Spinal cord (tissue), 10 donors: ENCODE data around the gene PPP6R3. TPM values are rescaled to one million over a fixed set of nuclear protein-coding genes. Genes with fewer than 3 reads are reported as not detected.

ENCODE experiments used
- DNase-seq, 6 donors: peaks; one replicate each; pipeline versions ENCODE4 v3.0.0 to v3.0.0-alpha.2; 2013 to 2015; ENCODE audit warnings: low spot score in 6 of 6, low read depth in 4 of 6
- H3K27ac ChIP-seq: one replicate; pipeline ENCODE4 v1.5.1; 2013; ENCODE audit warnings: low read depth, low read length, control low read depth
- H3K27me3 ChIP-seq: one replicate; pipeline ENCODE4 v1.6.1; 2013; ENCODE audit warnings: low read length; ENCODE audit not compliant: control insufficient read depth, insufficient read depth
- H3K36me3 ChIP-seq: one replicate; pipeline ENCODE4 v1.6.1; 2013; ENCODE audit warnings: low read length; ENCODE audit not compliant: control insufficient read depth, insufficient read depth
- H3K4me1 ChIP-seq: one replicate; pipeline ENCODE4 v1.6.1; 2013; ENCODE audit warnings: low read length; ENCODE audit not compliant: control insufficient read depth, insufficient read depth
- H3K4me3 ChIP-seq: one replicate; pipeline ENCODE4 v1.5.1; 2013; ENCODE audit warnings: low read depth, low read length, control low read depth
- H3K9me3 ChIP-seq: one replicate; pipeline ENCODE4 v1.6.1; 2013; ENCODE audit warnings: low read length; ENCODE audit not compliant: control insufficient read depth, insufficient read depth
- WGBS: methylation state at CpG from one replicate; pipeline ENCODE4 v1.1.5; 2013; ENCODE audit warnings: missing lambda C conversion rate; ENCODE audit not compliant: insufficient coverage; 5-methylcytosine and 5-hydroxymethylcytosine counted together
- polyA plus RNA-seq, 2 donors: library from polyadenylated mRNA; unstranded; fragments of 120-200 nt; gene quantifications; one replicate each; pipeline ENCODE4 v1.2.1, GENCODE V29; 2013; ENCODE audit not compliant: insufficient read length in 2 of 2
- total RNA-seq, 2 donors: library from RNA; depleted of rRNA in 1 of 2; stranded (reverse); fragments of 120-200 nt in 1 of 2; fragments of >200 nt in 1 of 2; gene quantifications; one replicate each; pipeline versions ENCODE4 v1.2.3 to v1.2.4, GENCODE V29; 2013 to 2014
- donor health status: healthy.

Gene PPP6R3
- total and polyA plus RNA-seq, 4 donors = 62.4 to 154 (median 94.0) TPM

DNA sequence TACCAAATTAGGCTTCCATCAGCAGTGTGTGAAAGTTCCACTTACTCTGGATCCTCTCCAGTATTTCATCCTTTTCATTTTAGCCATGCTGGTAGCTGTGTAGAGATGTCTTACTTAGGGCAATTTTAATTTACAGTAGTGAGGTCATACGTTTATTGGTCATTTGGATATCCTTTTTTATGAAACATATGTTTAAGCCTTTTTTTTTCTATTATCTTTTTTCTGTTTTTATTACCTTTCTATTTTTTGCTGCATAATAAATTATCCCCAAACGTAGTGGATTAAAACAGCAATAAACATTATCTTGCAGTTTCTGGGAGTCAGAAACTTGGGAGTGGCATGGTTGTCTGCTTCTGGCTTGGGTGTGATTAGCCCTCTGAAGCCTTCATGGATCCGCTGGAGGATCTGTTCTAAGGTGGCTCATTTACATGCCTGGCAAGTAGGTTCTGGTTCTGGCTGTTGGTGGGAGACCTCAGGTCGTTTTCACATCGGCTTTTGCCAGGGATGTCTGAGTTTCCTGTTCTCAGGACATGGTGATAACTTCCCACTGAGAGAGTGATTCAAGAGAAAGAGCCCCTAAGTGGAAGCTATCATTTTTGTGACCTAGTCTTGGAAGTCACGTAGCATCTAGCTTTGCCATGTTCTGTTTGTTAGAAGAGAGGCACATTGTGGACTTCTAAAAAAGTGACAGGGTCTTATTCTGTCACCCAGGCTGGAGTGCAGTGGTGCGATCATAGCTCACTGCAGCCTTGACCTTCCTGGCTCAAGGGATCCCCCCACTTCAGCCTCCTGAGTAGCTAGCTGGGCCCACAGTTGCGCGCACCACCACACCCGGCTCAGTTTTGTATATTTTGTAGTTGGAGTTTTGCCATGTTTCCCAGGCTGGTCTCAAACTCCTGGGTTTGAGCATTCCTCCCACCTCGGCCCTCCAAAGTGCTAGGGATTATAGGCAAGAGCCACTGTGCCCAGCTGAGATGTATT is 38.6 kb downstream of the PPP6R3 start:
- no peak for DNase-seq
- no peak overlapping the region for H3K27ac ChIP-seq

GRCh38 chr11:68500206-68500605 is 39.7 kb downstream of the PPP6R3 start:
- DNase-seq = no peak
- Histone ChIP-seq H3K4me1 (peaks cover 14% of the 10 kb centered on the region), H3K9me3 (no peaks in the 10 kb centered on the region), H3K36me3 (no peaks in the 10 kb centered on the region), H3K27me3 (no peaks in the 10 kb centered on the region), H3K4me3 (no peak overlapping the region), H3K27ac (no peak overlapping the region)
- WGBS = no CpG with 5 or more reads among the region's 2 CpGs

More for the DNA sequence above, 38.6 kb downstream of the PPP6R3 start:
- Histone ChIP-seq H3K4me1 (peaks cover 14% of the 10 kb centered on the region), H3K4me3 (no peak overlapping the region), H3K9me3 (no peaks in the 10 kb centered on the region), H3K36me3 (no peaks in the 10 kb centered on the region), H3K27me3 (no peaks in the 10 kb centered on the region)
- WGBS = 63% methylated on average over 6 of the region's 11 CpGs

GRCh38 chr11:68501813-68502212 is 41.3 kb downstream of the PPP6R3 start:
- H3K4me1 ChIP-seq = peaks cover 14% of the 10 kb centered on the region
- no peak overlapping the region for H3K27ac ChIP-seq
- H3K27me3 ChIP-seq = no peaks in the 10 kb centered on the region
- H3K9me3 ChIP-seq = no peaks in the 10 kb centered on the region
- WGBS = 100% methylated on average over 2 of the region's 6 CpGs
- H3K4me3 ChIP-seq = no peak overlapping the region
- no peak for DNase-seq
- H3K36me3 ChIP-seq = no peaks in the 10 kb centered on the region

DNA sequence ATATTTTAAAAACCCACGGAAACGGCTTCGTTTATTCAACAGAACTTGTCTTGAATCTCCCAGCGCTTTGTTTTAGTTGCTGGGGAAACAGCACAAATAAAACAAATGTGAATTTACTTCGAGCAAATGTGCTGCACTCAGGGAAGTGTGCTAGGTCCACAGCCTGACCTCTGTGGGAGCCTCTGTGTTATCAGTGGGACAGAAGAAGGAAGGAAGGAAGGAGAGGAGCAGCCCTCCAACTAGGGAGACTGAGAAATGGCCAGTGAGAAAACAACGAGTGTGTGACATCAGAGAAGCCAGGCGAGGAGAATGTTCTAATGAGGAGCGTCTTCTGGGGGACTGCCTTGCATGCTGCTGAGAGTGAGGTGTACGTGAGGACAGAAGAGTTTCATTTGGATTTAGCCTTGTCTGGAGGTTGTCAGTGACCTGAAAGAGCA is 42.7 kb downstream of the PPP6R3 start:
- no peak overlapping the region for H3K27ac ChIP-seq

DNA sequence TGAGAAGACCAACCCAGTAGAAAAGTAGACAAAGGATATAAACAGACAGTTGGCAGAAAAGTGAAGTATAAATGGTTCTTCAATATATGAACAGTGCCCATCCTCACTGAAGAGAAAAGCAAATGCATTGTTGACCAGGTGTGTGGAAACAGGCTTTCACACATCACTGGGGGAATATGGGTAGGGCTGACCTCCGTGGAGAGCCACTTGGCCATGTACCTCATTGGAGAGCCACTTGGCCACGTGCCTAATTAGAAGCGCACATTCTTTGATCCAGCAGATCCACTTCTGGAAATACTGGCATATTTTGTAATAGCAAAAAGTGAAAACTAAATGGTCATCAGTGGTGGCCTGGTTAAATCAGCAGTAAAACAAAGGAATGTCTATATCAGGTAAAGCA is 43.2 kb downstream of the PPP6R3 start:
- Histone ChIP-seq H3K27ac (no peak overlapping the region), H3K27me3 (no peaks in the 10 kb centered on the region), H3K4me3 (no peak overlapping the region), H3K4me1 (peaks cover 14% of the 10 kb centered on the region), H3K36me3 (no peaks in the 10 kb centered on the region), H3K9me3 (no peaks in the 10 kb centered on the region)
- 63% methylated on average over 3 of the region's 3 CpGs for WGBS
- no peak for DNase-seq

More for the DNA sequence above, 42.7 kb downstream of the PPP6R3 start:
- H3K4me1 ChIP-seq = peaks cover 14% of the 10 kb centered on the region
- H3K36me3 ChIP-seq = no peaks in the 10 kb centered on the region
- H3K9me3 ChIP-seq = no peaks in the 10 kb centered on the region
- DNase-seq = peak in 2 of 6 donors; percentile 6 to 28
- H3K27me3 ChIP-seq = no peaks in the 10 kb centered on the region
- no peak overlapping the region for H3K4me3 ChIP-seq
- 29% methylated on average over 9 of the region's 9 CpGs for WGBS

DNA sequence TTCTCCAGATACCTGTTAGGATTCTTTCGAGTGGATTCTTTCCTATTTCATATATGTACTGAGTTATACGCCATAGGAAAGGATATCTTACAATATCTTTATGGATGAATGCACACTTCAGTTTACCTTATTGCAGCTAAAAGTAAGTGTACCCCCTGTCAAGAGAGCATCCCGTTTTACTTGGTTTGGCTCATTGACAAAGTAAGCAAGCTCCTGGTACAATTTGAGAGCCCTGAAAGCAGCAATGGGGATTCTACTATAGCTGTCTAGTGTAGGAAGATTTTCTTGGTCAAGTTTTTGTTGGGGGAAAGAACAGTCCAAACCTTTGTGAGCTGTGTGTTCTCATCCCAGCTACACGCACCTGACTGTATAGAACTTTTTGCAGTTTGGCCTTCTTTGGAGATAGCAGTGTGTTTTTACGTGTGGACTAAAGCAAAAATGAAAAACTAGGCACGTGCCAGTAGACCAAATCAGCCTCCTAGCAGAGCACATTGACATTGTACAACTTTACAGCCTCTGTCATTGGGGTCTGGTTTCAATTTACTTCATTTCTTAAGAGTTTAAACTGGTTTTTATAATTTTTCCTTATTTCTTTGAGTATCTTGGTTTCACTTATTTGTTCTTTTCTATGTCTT is 44.0 kb downstream of the PPP6R3 start:
- Histone ChIP-seq H3K4me1 (peaks cover 12% of the 10 kb centered on the region), H3K36me3 (no peaks in the 10 kb centered on the region), H3K27me3 (no peaks in the 10 kb centered on the region), H3K27ac (no peak overlapping the region), H3K9me3 (no peaks in the 10 kb centered on the region), H3K4me3 (no peak overlapping the region)
- WGBS = 67% methylated on average over 1 of the region's 6 CpGs
- no peak for DNase-seq

DNA sequence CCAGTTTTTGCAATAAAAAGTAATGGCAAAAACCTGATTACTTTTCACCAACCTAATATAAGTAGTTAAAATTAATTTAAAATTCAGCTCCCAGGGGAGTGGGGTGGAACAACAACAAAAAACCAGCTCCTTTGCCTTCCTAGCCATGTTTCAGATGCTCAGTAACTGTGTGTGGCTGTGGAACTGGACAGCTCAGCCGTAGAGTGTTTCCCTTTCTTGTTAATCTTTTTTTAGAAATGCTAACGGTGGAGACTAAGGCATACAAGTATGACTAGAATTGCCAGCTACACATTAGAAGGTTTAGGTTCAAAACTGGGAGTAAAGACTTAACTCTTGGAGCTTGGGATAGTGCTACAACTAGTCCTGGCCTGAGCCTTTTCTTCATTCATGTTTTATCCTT is 45.0 kb downstream of the PPP6R3 start:
- 20% methylated on average over 1 of the region's 2 CpGs for WGBS
- Histone ChIP-seq H3K9me3 (no peaks in the 10 kb centered on the region), H3K4me1 (peaks cover 9% of the 10 kb centered on the region), H3K27me3 (no peaks in the 10 kb centered on the region), H3K36me3 (no peaks in the 10 kb centered on the region), H3K4me3 (no peak overlapping the region), H3K27ac (no peak overlapping the region)
- peak in 1 of 6 donors; percentile 16 for DNase-seq

DNA sequence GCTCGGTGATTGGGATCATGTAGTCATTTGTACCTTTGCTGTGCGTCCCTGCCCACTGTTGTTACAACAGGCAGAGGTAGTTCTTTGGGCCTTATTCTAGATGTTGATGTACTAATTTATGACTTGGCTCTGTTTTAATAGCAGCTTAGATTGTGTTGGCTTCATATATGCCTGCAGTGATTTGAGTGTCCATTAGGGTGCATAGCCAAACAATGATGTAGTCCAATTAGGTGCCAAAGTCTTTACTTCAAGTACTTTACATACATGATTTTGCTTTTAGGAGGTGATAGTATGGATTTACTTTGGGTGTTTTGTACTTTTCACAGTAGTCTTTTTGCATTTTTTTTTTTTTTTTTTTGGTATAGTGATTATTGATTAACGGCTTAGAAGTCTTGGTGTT is 46.4 kb downstream of the PPP6R3 start:
- no peak for DNase-seq
- Histone ChIP-seq H3K4me1 (peaks cover 9% of the 10 kb centered on the region), H3K9me3 (no peaks in the 10 kb centered on the region), H3K4me3 (no peak overlapping the region), H3K27ac (no peak overlapping the region), H3K27me3 (no peaks in the 10 kb centered on the region), H3K36me3 (no peaks in the 10 kb centered on the region)
- WGBS = 75% methylated on average over 2 of the region's 3 CpGs

- DNase-seq = no peak
Observed at GRCh38 chr11:68508425-68508824, 47.9 kb downstream of the PPP6R3 start.

More at GRCh38 chr11:68508425-68508824, 47.9 kb downstream of the PPP6R3 start:
- 100% methylated on average over 1 of the region's 2 CpGs for WGBS
- no peaks in the 10 kb centered on the region for H3K36me3 ChIP-seq
- H3K27me3 ChIP-seq = no peaks in the 10 kb centered on the region
- H3K9me3 ChIP-seq = no peaks in the 10 kb centered on the region
- peaks cover under 1% of the 10 kb centered on the region for H3K4me1 ChIP-seq
- H3K27ac ChIP-seq = no peak overlapping the region
- H3K4me3 ChIP-seq = no peak overlapping the region
